ENCODE measurements around the gene FAM78A. TPM values are rescaled to one million over a fixed set of nuclear protein-coding genes. Genes with fewer than 3 reads are reported as not detected.
"Not testable (repeated sequence)": the region's sequence is repeated elsewhere in the genome, so short reads cannot be mapped to it uniquely, and the experiment has no call there.

Gene FAM78A
- total and polyA plus RNA-seq, 2 donors (not counting 1 experiment from before 2014, with no cell fraction given): 42.9 to 58.3 TPM

DNA sequence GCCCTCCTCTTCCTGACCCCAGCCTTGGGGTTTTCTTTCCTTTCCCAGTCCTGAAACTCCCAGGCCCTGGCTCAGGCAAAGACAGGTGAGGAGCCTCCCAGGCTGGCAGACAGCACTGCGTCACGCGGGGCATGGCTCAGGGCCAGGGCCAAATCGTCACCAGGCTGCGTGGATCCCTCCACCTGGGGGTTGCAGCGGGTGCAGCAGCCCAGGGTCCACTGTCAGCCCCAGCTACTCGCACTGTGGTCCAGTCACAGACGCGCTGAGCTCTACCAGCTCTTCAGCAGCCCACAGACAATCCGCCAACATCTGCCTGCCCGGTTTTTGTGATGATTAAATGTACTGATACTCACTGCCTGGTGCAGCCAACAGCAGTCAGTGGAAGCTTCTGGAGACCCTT lies 12.1 kb downstream of the FAM78A start:
- peaks cover 96% of the 10 kb centered on the region for H3K79me2 ChIP-seq (ENCODE audit: control insufficient read depth, insufficient read depth, low read length)
- no peak overlapping the region for H3K9ac ChIP-seq (ENCODE audit: low read length)
- Mint-ChIP-seq H3K4me1 (peaks cover 61% of the 10 kb centered on the region), H3K27me3 (no peaks in the 10 kb centered on the region), H3K27ac (peak overlapping the region; percentile 74), H3K4me3 (no peak overlapping the region), H3K9me3 (ENCODE audit: insufficient read depth) (no peaks in the 10 kb centered on the region)
- intact Hi-C loops (cut with micrococcal nuclease): no loop called here
- H3K9me3 ChIP-seq (ENCODE audit: control extremely low read depth in 1 of 3, control insufficient read depth in 2 of 3, insufficient read depth in 1 of 3, low read length in 2 of 3): no peaks in the 10 kb centered on the region
- peaks cover 0 to 51% of the 10 kb centered on the region in 2 experiments for H3K36me3 ChIP-seq (replicated peaks in 1 of 2; ENCODE audit: control extremely low read depth in 1 of 2, control insufficient read depth in 1 of 2, extremely low read depth in 1 of 2, insufficient read depth in 2 of 2, low read length in 1 of 2)
- TF ChIP-seq EZH2 (IDR thresholded peaks at IDR 0.05; ENCODE audit: borderline replicate concordance, insufficient read depth, low read depth, low read length, poor library complexity, severe bottlenecking) (no peak), CTCF (IDR thresholded peaks at IDR 0.05) (no peak)
- DNase-seq: peak; percentile 9
- H4K20me1 ChIP-seq (ENCODE audit: control insufficient read depth, insufficient read depth, low read length, poor library complexity, severe bottlenecking): peaks cover 26% of the 10 kb centered on the region
- peak overlapping the region; percentile 0 to 91 for H3K27ac ChIP-seq (ENCODE audit: low read length in 2 of 2)
- ATAC-seq (ENCODE audit: low read depth): no peak
- H3K4me1 ChIP-seq (ENCODE audit: control insufficient read depth in 2 of 2, insufficient read depth in 2 of 2, low read length in 2 of 2): peaks cover 65 to 74% of the 10 kb centered on the region in 2 donors
- H2AFZ ChIP-seq (ENCODE audit: insufficient read depth, low read depth, low read length, poor library complexity, severe bottlenecking): no peak overlapping the region
- H3K4me3 ChIP-seq (ENCODE audit: control extremely low read depth in 1 of 5, extremely low read depth in 1 of 5, insufficient read depth in 1 of 5, low read depth in 2 of 5, low read length in 4 of 5): no peak overlapping the region
- H3K4me2 ChIP-seq (replicated peaks; ENCODE audit: low read depth, low read length, poor library complexity, severe bottlenecking): peak overlapping the region; percentile 30
- ChIA-PET POLR2A (interaction anchor here (1.1 to 1.3 kb wide), 3 partner anchors 8 to 11 kb away, joined by 3 to 19 read pairs (median 5); partner anchors contain the start of gene FAM78A), CTCF (interaction anchor here (0.6 to 0.7 kb wide), 2 partner anchors 68 to 72 kb away, joined by 3 to 4 read pairs; no protein-coding TSS in a partner anchor)
- no peaks in the 10 kb centered on the region for H3K27me3 ChIP-seq (replicated peaks in 1 of 4; ENCODE audit: control extremely low read depth in 1 of 4, control insufficient read depth in 3 of 4, insufficient read depth in 4 of 4, low read length in 3 of 4)
- 77% methylated on average over 11 of the region's 11 CpGs for WGBS (ENCODE audit: insufficient coverage)

- TF ChIP-seq CTCF (IDR thresholded peaks at IDR 0.05): no peak
- TF ChIP-seq EZH2 (IDR thresholded peaks at IDR 0.05; ENCODE audit: borderline replicate concordance, insufficient read depth, low read depth, low read length, poor library complexity, severe bottlenecking): no peak
- H3K27me3 ChIP-seq (replicated peaks in 1 of 4; ENCODE audit: control extremely low read depth in 1 of 4, control insufficient read depth in 3 of 4, insufficient read depth in 4 of 4, low read length in 3 of 4): no peaks in the 10 kb centered on the region
- no peak overlapping the region for H3K4me3 ChIP-seq (ENCODE audit: control extremely low read depth in 1 of 5, extremely low read depth in 1 of 5, insufficient read depth in 1 of 5, low read depth in 2 of 5, low read length in 4 of 5)
- no peaks in the 10 kb centered on the region for H3K27me3 Mint-ChIP-seq
- WGBS (ENCODE audit: insufficient coverage): 92% methylated on average over 3 of the region's 6 CpGs
- no peaks in the 10 kb centered on the region for H3K9me3 Mint-ChIP-seq (ENCODE audit: insufficient read depth)
- POLR2A ChIA-PET: interaction anchor here (0.7 to 1.3 kb wide), 4 partner anchors 9 to 390 kb away, joined by 3 to 19 read pairs (median 4); partner anchors contain the start of gene FAM78A
- peaks cover 0 to 56% of the 10 kb centered on the region in 2 experiments for H3K36me3 ChIP-seq (replicated peaks in 1 of 2; ENCODE audit: control extremely low read depth in 1 of 2, control insufficient read depth in 1 of 2, extremely low read depth in 1 of 2, insufficient read depth in 2 of 2, low read length in 1 of 2)
- H3K4me2 ChIP-seq (replicated peaks; ENCODE audit: low read depth, low read length, poor library complexity, severe bottlenecking): peak overlapping the region; percentile 30
- ATAC-seq (ENCODE audit: low read depth): no peak
- intact Hi-C loops (cut with micrococcal nuclease): no loop called here
- no peak overlapping the region for H2AFZ ChIP-seq (ENCODE audit: insufficient read depth, low read depth, low read length, poor library complexity, severe bottlenecking)
- H3K4me1 Mint-ChIP-seq: peaks cover 56% of the 10 kb centered on the region
- peaks cover 63 to 69% of the 10 kb centered on the region in 2 donors for H3K4me1 ChIP-seq (ENCODE audit: control insufficient read depth in 2 of 2, insufficient read depth in 2 of 2, low read length in 2 of 2)
- peak overlapping the region in 1 of 2 donors; percentile 91 for H3K27ac ChIP-seq (ENCODE audit: low read length in 2 of 2)
- CTCF ChIA-PET: interaction anchor here (0.6 to 1.1 kb wide), 3 partner anchors 10 to 72 kb away, joined by 3 to 4 read pairs (median 4); partner anchors contain the start of gene FAM78A
- H3K9me3 ChIP-seq (ENCODE audit: control extremely low read depth in 1 of 3, control insufficient read depth in 2 of 3, insufficient read depth in 1 of 3, low read length in 2 of 3): no peaks in the 10 kb centered on the region
- no peak overlapping the region for H3K9ac ChIP-seq (ENCODE audit: low read length)
- no peak overlapping the region for H3K4me3 Mint-ChIP-seq
- H3K27ac Mint-ChIP-seq: peak overlapping the region; percentile 85
- peak; percentile 6 for DNase-seq
- H3K79me2 ChIP-seq (ENCODE audit: control insufficient read depth, insufficient read depth, low read length): peaks cover 95% of the 10 kb centered on the region
- peaks cover 26% of the 10 kb centered on the region for H4K20me1 ChIP-seq (ENCODE audit: control insufficient read depth, insufficient read depth, low read length, poor library complexity, severe bottlenecking)
Observed at GRCh38 chr9:131263701-131264100, 12.6 kb downstream of the FAM78A start.

DNA sequence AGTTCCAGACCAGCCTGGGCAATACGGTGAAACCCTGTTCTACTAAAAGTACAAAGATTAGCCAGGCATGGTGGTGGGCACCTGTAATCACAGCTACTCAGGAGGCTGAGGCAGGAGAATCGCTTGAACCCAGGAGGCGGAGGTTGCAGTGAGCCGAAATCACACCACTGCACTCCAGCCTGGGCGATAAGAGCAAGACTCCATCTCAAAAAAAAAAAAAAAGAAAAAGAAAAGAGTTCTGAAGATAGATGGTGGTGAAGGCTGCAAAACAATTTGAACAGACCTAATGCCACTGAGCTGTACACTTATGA lies 13.3 kb downstream of the FAM78A start:
- H3K27me3 ChIP-seq (replicated peaks in 1 of 4; ENCODE audit: control extremely low read depth in 1 of 4, control insufficient read depth in 3 of 4, insufficient read depth in 4 of 4, low read length in 3 of 4); intact Hi-C loops (cut with micrococcal nuclease); H2AFZ ChIP-seq (ENCODE audit: insufficient read depth, low read depth, low read length, poor library complexity, severe bottlenecking); H3K9me3 Mint-ChIP-seq (ENCODE audit: insufficient read depth); H3K9me3 ChIP-seq (ENCODE audit: control extremely low read depth in 1 of 3, control insufficient read depth in 2 of 3, insufficient read depth in 1 of 3, low read length in 2 of 3); H3K9ac ChIP-seq (ENCODE audit: low read length); DNase-seq; ATAC-seq (ENCODE audit: low read depth); H3K27me3 Mint-ChIP-seq: not testable (repeated sequence)
- peaks cover 95% of the 10 kb centered on the region for H3K79me2 ChIP-seq (ENCODE audit: control insufficient read depth, insufficient read depth, low read length)
- peak overlapping the region in 1 of 5 experiments; percentile 9 for H3K4me3 ChIP-seq (ENCODE audit: control extremely low read depth in 1 of 5, extremely low read depth in 1 of 5, insufficient read depth in 1 of 5, low read depth in 2 of 5, low read length in 4 of 5)
- peaks cover 0 to 63% of the 10 kb centered on the region in 2 experiments for H3K36me3 ChIP-seq (replicated peaks in 1 of 2; ENCODE audit: control extremely low read depth in 1 of 2, control insufficient read depth in 1 of 2, extremely low read depth in 1 of 2, insufficient read depth in 2 of 2, low read length in 1 of 2)
- peak overlapping the region; percentile 55 for H3K4me2 ChIP-seq (replicated peaks; ENCODE audit: low read depth, low read length, poor library complexity, severe bottlenecking)
- H3K4me1 ChIP-seq (ENCODE audit: control insufficient read depth in 2 of 2, insufficient read depth in 2 of 2, low read length in 2 of 2): peaks cover 57 to 63% of the 10 kb centered on the region in 2 donors
- peak overlapping the region; percentile 94 for H3K27ac Mint-ChIP-seq
- H3K4me1 Mint-ChIP-seq: peaks cover 49% of the 10 kb centered on the region
- H3K27ac ChIP-seq (ENCODE audit: low read length in 2 of 2): peak overlapping the region; percentile 57 to 80
- POLR2A ChIA-PET: interaction anchor here (0.7 to 1.3 kb wide), 4 partner anchors 8 to 391 kb away, joined by 3 to 19 read pairs (median 4); partner anchors contain the start of gene FAM78A
- peaks cover 26% of the 10 kb centered on the region for H4K20me1 ChIP-seq (ENCODE audit: control insufficient read depth, insufficient read depth, low read length, poor library complexity, severe bottlenecking)
- no CpG with 5 or more reads among the region's 5 CpGs for WGBS (ENCODE audit: insufficient coverage)
- peak overlapping the region; percentile 35 for H3K4me3 Mint-ChIP-seq
- CTCF ChIA-PET: interaction anchor here (0.7 to 1.1 kb wide), 3 partner anchors 11 to 29 kb away, joined by 3 to 4 read pairs (median 3); partner anchors contain the start of gene FAM78A

Data from B cell (primary cell).